ENCODE data around the gene TLR9. TPM values are rescaled to one million over a fixed set of nuclear protein-coding genes. Genes with fewer than 3 reads are reported as not detected.
"Not testable (repeated sequence)": the region's sequence is repeated elsewhere in the genome, so short reads cannot be mapped to it uniquely, and the experiment has no call there.

Gene TLR9
- total RNA-seq, 1 donor from 2014 or later: 0.12 TPM

- TF ChIP-seq CTCF (IDR thresholded peaks at IDR 0.05): no peak
- Mint-ChIP-seq H3K4me1 (ENCODE audit: low read depth) (no peaks in the 10 kb centered on the region), H3K4me3 (ENCODE audit: unreplicated experiment) (no peak overlapping the region), H3K36me3 (ENCODE audit: low read depth) (no peaks in the 10 kb centered on the region), H3K27me3 (ENCODE audit: low read depth) (no peaks in the 10 kb centered on the region), H3K27ac (ENCODE audit: unreplicated experiment) (no peak overlapping the region), H3K9me3 (ENCODE audit: low read depth) (no peaks in the 10 kb centered on the region)
- DNase-seq (ENCODE audit: low spot score): no peak
These were observed 42.8 kb downstream of the TLR9 start for GRCh38 chr3:52182691-52183090.

- Mint-ChIP-seq H3K4me3 (ENCODE audit: unreplicated experiment) (no peak overlapping the region), H3K4me1 (ENCODE audit: low read depth) (peaks cover 2% of the 10 kb centered on the region), H3K27me3 (ENCODE audit: low read depth) (no peaks in the 10 kb centered on the region), H3K27ac (ENCODE audit: unreplicated experiment) (no peak overlapping the region), H3K36me3 (ENCODE audit: low read depth) (no peaks in the 10 kb centered on the region), H3K9me3 (ENCODE audit: low read depth) (no peaks in the 10 kb centered on the region)
- no peak for TF ChIP-seq CTCF (IDR thresholded peaks at IDR 0.05)
- no peak for DNase-seq (ENCODE audit: low spot score)
These were observed 43.2 kb downstream of the TLR9 start for GRCh38 chr3:52182196-52182595.

GRCh38 chr3:52181543-52181942 is 43.9 kb downstream of the TLR9 start:
- no peak for TF ChIP-seq CTCF (IDR thresholded peaks at IDR 0.05)
- no peak for DNase-seq (ENCODE audit: low spot score)
- H3K4me1 Mint-ChIP-seq (ENCODE audit: low read depth): peaks cover 9% of the 10 kb centered on the region
- H3K9me3 Mint-ChIP-seq (ENCODE audit: low read depth): no peaks in the 10 kb centered on the region
- H3K36me3 Mint-ChIP-seq (ENCODE audit: low read depth): no peaks in the 10 kb centered on the region
- no peaks in the 10 kb centered on the region for H3K27me3 Mint-ChIP-seq (ENCODE audit: low read depth)
- no peak overlapping the region for H3K27ac Mint-ChIP-seq (ENCODE audit: unreplicated experiment)
- H3K4me3 Mint-ChIP-seq (ENCODE audit: unreplicated experiment): no peak overlapping the region

GRCh38 chr3:52178537-52178936 is 46.9 kb downstream of the TLR9 start:
- no peak for DNase-seq (ENCODE audit: low spot score)
- H3K36me3 Mint-ChIP-seq (ENCODE audit: low read depth): no peaks in the 10 kb centered on the region
- TF ChIP-seq CTCF (IDR thresholded peaks at IDR 0.05): no peak
- H3K9me3 Mint-ChIP-seq (ENCODE audit: low read depth): no peaks in the 10 kb centered on the region
- peaks cover 13% of the 10 kb centered on the region for H3K4me1 Mint-ChIP-seq (ENCODE audit: low read depth)
- no peak overlapping the region for H3K27ac Mint-ChIP-seq (ENCODE audit: unreplicated experiment)
- H3K27me3 Mint-ChIP-seq (ENCODE audit: low read depth): no peaks in the 10 kb centered on the region
- H3K4me3 Mint-ChIP-seq (ENCODE audit: unreplicated experiment): no peak overlapping the region

- H3K9me3 Mint-ChIP-seq (ENCODE audit: low read depth); DNase-seq (ENCODE audit: low spot score); H3K36me3 Mint-ChIP-seq (ENCODE audit: low read depth); H3K27me3 Mint-ChIP-seq (ENCODE audit: low read depth); H3K4me3 Mint-ChIP-seq (ENCODE audit: unreplicated experiment); H3K27ac Mint-ChIP-seq (ENCODE audit: unreplicated experiment): not testable (repeated sequence)
- H3K4me1 Mint-ChIP-seq (ENCODE audit: low read depth): peaks cover 13% of the 10 kb centered on the region
These were observed 47.3 kb downstream of the TLR9 start for GRCh38 chr3:52178126-52178525.

- Mint-ChIP-seq H3K27ac (ENCODE audit: unreplicated experiment) (no peak overlapping the region), H3K9me3 (ENCODE audit: low read depth) (no peaks in the 10 kb centered on the region), H3K36me3 (ENCODE audit: low read depth) (no peaks in the 10 kb centered on the region)
These were observed 47.8 kb downstream of the TLR9 start for GRCh38 chr3:52177701-52178042.

More at GRCh38 chr3:52177701-52178042, 47.8 kb downstream of the TLR9 start:
- peak; percentile 34 for DNase-seq (ENCODE audit: low spot score)
- Mint-ChIP-seq H3K27me3 (ENCODE audit: low read depth) (no peaks in the 10 kb centered on the region), H3K4me3 (ENCODE audit: unreplicated experiment) (no peak overlapping the region), H3K4me1 (ENCODE audit: low read depth) (peaks cover 13% of the 10 kb centered on the region)
- no peak for TF ChIP-seq CTCF (IDR thresholded peaks at IDR 0.05)

All from chondrocyte (in vitro differentiated cells).